NCI-H2227 (cell line): Measurements from ENCODE around the gene SEMA3B.
"Not testable (repeated sequence)": the region's sequence is repeated elsewhere in the genome, so short reads cannot be mapped to it uniquely, and the experiment has no call there.

ENCODE experiments used
- DNase-seq: peaks from one replicate; lab custom pipeline; 2025; ENCODE audit not compliant: unreplicated experiment; lab: John Stamatoyannopoulos, UW

The SEMA3B gene

GRCh38 chr3:50237754-50238548 is 31.0 kb upstream of the SEMA3B start:
- peak; percentile 73 for DNase-seq

GRCh38 chr3:50238549-50239026 is 30.4 kb upstream of the SEMA3B start:
- no peak for DNase-seq

GRCh38 chr3:50239649-50240048 is 29.3 kb upstream of the SEMA3B start:
- DNase-seq = no peak

GRCh38 chr3:50241163-50241562 is 27.8 kb upstream of the SEMA3B start:
- DNase-seq = peak; percentile 77

GRCh38 chr3:50241713-50242380 is 27.1 kb upstream of the SEMA3B start:
- DNase-seq = no peak

- DNase-seq = no peak
These were observed 26.6 kb upstream of the SEMA3B start for GRCh38 chr3:50242381-50242770.

GRCh38 chr3:50242851-50243542 is 25.9 kb upstream of the SEMA3B start:
- DNase-seq = no peak

GRCh38 chr3:50243543-50243895 is 25.4 kb upstream of the SEMA3B start:
- DNase-seq = no peak

- not testable (repeated sequence) for DNase-seq
These were observed 24.1 kb upstream of the SEMA3B start for GRCh38 chr3:50244813-50245212.

- DNase-seq = no peak
These were observed 23.6 kb upstream of the SEMA3B start for GRCh38 chr3:50245251-50245745.

GRCh38 chr3:50245831-50246516 is 23.0 kb upstream of the SEMA3B start:
- peak; percentile 90 for DNase-seq

- DNase-seq = no peak
These were observed 22.4 kb upstream of the SEMA3B start for GRCh38 chr3:50246517-50246954.

- DNase-seq = no peak
These were observed 20.6 kb upstream of the SEMA3B start for GRCh38 chr3:50248387-50248786.

- no peak for DNase-seq
These were observed 19.5 kb upstream of the SEMA3B start for GRCh38 chr3:50249457-50249856.

- DNase-seq = no peak
These were observed 18.4 kb upstream of the SEMA3B start for GRCh38 chr3:50250514-50250913.

- no peak for DNase-seq
These were observed 17.7 kb upstream of the SEMA3B start for GRCh38 chr3:50251220-50251619.

- DNase-seq = no peak
These were observed 14.2 kb upstream of the SEMA3B start for GRCh38 chr3:50254577-50255250.

GRCh38 chr3:50255251-50255615 is 13.7 kb upstream of the SEMA3B start:
- no peak for DNase-seq

- DNase-seq = peak; percentile 23
These were observed 11.7 kb upstream of the SEMA3B start for GRCh38 chr3:50256978-50257890.
